ENCODE results near the gene GRM3.

The GRM3 gene

DNA sequence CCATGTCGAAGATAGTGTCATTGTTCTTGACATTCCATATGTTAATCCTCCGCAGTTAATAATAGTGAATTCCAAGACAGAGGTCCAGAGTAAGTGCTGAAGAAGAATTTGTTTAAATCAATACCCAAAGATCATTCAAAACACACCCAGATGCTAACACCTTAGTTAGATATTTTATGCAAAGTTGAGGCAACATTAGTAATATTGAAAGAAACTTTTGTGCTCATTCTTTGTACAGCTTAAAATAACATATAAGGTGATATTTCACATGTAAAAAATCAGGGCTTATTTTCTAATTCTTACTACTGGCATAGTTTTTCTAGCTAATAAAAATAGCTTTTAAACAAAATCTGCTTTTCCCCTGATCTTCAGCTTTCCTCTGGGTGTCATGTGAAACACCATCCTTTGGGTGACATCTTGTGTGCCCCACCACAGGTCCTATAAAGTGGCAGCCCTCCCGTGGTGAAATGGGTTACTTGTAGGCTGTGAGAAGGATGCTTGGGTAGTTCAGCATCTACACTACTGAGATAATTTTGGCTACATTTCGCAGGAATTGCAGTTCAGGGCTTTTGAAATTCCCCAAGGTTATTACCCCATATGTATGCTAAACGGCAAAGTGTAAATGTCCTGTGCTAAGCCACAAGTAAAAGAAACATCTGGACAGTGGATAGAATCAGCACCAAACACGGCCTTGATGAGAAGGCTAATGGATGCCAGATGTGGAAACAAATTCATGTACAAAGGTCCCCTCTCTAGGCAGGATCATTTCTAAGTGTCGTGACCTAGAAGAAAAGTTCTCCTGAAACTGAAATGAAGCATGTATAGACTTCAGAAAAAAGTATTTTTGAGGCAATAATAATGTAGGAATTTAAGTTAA is 105.4 kb downstream of the GRM3 start:
- Mint-ChIP-seq H3K27ac (no peak overlapping the region), H3K27me3 (no peaks in the 10 kb centered on the region), H3K36me3 (no peaks in the 10 kb centered on the region), H3K4me3 (no peak overlapping the region), H3K9me3 (no peaks in the 10 kb centered on the region), H3K4me1 (no peaks in the 10 kb centered on the region)
- peak in 1 of 2 donors; percentile 60 for ATAC-seq (replicated peaks)
- no peak for DNase-seq

DNA sequence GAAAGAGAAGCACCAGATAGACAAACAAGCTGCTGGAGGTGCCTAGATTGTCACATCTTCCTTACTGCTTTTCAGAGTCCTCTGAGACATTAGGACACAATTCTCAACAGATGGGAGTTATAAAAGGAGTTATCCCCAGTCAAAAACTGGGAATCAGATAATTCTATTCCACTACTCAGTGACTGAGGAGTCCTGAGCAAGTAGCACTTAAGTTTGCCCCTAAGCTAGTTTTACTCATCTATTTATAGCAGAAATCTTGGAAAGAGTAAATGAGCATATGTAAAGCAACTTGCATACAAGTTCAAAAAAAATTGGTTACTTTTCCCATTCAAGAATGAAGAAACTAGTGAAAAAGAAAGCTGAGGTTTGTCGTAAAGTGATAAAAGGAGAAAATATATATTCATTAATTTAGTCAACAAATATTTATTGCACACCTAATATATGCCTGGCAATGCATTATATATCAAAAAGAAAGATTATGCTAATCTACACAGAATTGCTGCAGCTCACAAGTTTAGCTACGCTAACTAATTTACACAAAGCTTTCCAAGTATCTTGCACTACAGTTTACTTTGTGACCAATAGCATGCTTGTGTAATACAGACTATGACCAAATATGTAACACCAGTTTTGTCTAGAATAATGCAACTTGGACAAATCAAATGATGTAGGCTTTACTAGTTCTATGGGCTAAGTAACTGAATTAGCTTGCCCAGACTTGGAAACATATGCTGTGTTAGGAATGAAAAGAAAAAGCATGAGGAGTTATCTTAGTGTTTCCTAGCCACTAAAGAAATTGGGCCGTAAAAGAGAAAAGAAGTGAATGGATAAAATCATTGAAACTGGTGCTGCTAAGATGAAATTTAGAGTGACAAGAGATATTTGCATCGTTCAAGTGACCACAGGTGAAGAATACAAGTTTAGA is 106.3 kb downstream of the GRM3 start:
- DNase-seq (no peak), ATAC-seq (replicated peaks) (no peak)
- Mint-ChIP-seq H3K9me3 (no peaks in the 10 kb centered on the region), H3K27me3 (no peaks in the 10 kb centered on the region), H3K27ac (no peak overlapping the region), H3K4me3 (no peak overlapping the region), H3K36me3 (no peaks in the 10 kb centered on the region), H3K4me1 (no peaks in the 10 kb centered on the region)

DNA sequence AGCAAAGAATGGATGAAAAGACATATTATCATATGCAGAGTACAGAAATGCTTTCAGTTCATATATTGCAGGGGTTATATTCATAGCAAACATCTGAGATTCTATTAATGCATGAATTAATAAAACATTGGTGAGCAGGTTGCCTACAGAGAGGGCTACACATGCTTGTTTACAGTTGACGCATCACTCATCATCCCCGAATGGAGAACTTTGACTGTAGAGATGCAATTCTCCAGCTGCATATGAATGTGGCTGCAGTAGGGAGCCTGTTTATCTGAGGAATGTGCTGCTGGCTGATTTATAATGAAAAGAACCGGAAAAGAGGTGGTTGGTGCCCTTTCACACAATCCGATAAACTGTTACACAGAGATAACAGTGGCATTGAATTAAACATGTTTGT is 116.5 kb downstream of the GRM3 start:
- DNase-seq (no peak), ATAC-seq (replicated peaks) (no peak)
- H3K27ac Mint-ChIP-seq, result no peak overlapping the region
- no peaks in the 10 kb centered on the region for H3K4me1 Mint-ChIP-seq
- H3K27me3 Mint-ChIP-seq, result no peaks in the 10 kb centered on the region
- peaks cover 0 to under 1% of the 10 kb centered on the region in 2 donors for H3K9me3 Mint-ChIP-seq
- H3K36me3 Mint-ChIP-seq, result no peaks in the 10 kb centered on the region
- H3K4me3 Mint-ChIP-seq, result no peak overlapping the region

DNA sequence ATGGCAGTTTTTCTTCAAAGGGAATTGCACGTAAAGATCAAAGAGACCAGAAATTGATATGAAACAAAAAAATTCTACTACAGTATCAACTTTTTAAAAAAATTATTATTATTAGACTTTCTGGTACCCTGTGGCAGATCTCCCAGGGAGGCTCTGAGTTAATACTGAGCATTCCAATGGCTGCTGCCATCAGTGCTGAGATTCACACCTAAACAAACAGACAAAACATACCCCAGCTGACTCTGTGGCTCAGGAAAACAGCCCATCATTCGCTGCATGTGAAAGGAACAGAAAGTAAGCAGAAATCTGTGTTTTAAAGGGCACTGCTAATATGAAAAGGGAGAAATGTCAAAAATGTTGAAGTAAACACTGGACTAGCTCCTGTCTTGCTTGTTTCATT is 118.4 kb downstream of the GRM3 start:
- no peaks in the 10 kb centered on the region for H3K4me1 Mint-ChIP-seq
- ATAC-seq (replicated peaks), result no peak

DNA sequence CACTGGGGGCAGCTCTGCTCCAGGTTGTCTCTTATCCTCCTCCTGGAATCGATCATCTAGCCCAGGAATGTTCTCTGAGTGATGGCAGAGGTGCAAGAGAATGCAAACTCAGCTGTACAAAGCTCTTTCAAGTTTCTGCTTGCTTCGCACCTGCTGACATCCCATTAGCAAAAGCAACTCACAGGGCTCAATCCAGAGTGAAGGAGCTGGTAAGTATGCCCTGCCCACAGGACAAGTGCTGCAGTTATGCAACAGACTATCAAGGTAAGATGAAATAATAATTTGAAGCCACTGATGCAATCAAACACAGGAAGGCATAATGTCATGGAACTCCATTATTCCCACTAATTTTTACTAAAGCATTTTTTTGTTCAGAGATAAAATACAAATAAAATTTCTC is 122.2 kb downstream of the GRM3 start:
- DNase-seq (no peak), ATAC-seq (replicated peaks) (no peak)
- H3K36me3 Mint-ChIP-seq, result no peaks in the 10 kb centered on the region
- H3K9me3 Mint-ChIP-seq, result no peaks in the 10 kb centered on the region
- H3K4me1 Mint-ChIP-seq, result no peaks in the 10 kb centered on the region
- H3K27me3 Mint-ChIP-seq, result no peaks in the 10 kb centered on the region
- no peak overlapping the region for H3K4me3 Mint-ChIP-seq
- H3K27ac Mint-ChIP-seq, result no peak overlapping the region

More for the DNA sequence above, 118.4 kb downstream of the GRM3 start:
- Mint-ChIP-seq H3K27me3 (no peaks in the 10 kb centered on the region), H3K9me3 (no peaks in the 10 kb centered on the region), H3K36me3 (no peaks in the 10 kb centered on the region), H3K27ac (no peak overlapping the region), H3K4me3 (no peak overlapping the region)
- no peak for DNase-seq

DNA sequence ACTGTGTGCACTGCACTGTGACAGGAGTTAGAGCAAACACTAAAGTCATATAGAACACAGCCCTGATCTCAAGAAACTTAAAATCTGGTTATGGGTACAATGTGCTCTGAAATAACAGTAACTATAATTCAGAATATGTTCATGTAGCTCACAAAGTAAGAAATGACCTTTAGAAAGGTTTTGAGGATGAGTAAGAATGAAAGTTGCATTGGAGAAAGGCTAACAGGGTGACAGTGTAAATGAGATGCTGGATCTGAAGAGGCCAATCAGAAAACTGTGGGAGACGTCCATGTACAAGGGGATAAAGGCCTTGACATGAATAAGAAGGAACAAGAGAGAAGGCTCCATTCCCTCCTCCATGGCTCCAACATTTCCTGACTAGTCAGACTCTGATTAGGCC is 124.7 kb downstream of the GRM3 start:
- DNase-seq, result no peak
- H3K36me3 Mint-ChIP-seq, result no peaks in the 10 kb centered on the region
- no peaks in the 10 kb centered on the region for H3K9me3 Mint-ChIP-seq
- H3K4me1 Mint-ChIP-seq, result no peaks in the 10 kb centered on the region
- no peaks in the 10 kb centered on the region for H3K27me3 Mint-ChIP-seq
- no peak overlapping the region for H3K4me3 Mint-ChIP-seq
- peak; percentile 40 to 54 for ATAC-seq (replicated peaks)
- no peak overlapping the region for H3K27ac Mint-ChIP-seq

DNA sequence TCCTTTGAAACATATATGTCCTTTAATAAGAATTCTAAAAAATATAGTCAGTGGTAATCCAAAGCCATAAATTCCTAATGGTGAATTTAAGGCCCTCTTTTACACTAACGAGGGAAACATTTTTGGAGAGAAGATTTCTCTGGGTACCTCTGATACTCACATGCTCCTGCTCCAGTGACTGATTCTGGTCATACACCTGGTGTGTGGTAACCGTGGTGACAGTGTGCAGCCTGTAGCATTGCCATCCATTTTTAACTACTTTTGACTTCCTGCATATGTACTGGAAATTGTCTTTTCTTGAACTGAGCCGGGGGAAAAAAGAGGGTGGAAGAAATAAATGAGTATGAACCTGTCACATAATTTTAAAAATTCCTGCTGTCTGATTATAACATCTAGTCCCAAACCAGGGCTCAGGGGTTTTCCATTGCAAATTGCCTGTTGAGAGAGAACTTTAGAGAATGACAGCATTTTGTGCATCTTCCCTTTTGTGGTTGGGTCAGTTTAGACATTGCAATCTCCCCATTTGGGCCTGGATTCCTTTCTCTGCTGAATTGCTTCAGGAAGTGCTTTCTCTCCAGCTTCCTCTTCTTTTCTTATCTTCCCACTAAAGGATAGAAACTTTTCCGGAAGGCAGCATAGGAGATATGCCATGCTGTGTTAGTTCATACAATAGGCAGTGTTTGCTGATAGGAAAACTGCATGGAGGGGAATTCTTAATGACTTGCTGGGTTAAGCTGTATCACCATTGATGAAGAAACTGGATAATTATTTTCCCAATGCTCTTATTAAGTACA is 125.5 kb downstream of the GRM3 start:
- H3K4me1 Mint-ChIP-seq, result no peaks in the 10 kb centered on the region
- DNase-seq, result no peak
- no peak overlapping the region for H3K4me3 Mint-ChIP-seq
- ATAC-seq (replicated peaks), result peak in 1 of 2 donors; percentile 65
- H3K27ac Mint-ChIP-seq, result no peak overlapping the region
- H3K36me3 Mint-ChIP-seq, result no peaks in the 10 kb centered on the region
- H3K9me3 Mint-ChIP-seq, result no peaks in the 10 kb centered on the region
- no peaks in the 10 kb centered on the region for H3K27me3 Mint-ChIP-seq

DNA sequence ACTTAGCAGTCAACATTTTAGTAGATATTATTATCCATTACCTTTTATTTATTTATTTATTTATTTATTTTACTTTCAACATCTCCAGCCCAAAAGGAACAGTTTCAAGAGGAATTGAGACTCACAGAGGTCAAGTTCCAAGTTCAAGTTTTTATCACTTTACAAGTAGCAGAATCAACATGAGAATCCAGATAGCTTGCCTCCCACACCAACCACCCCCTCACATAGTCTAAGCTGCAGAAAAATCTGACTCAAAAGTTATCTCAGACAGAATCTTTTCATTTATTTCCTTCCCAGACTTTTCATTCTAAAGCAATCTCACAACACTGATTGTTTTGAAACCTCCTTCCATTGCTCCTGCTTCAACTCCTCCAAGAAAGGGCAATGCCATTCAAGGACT is 129.6 kb downstream of the GRM3 start:
- DNase-seq, result no peak
- no peak for ATAC-seq (replicated peaks)
- H3K27ac Mint-ChIP-seq, result no peak overlapping the region
- H3K4me1 Mint-ChIP-seq, result no peaks in the 10 kb centered on the region
- H3K27me3 Mint-ChIP-seq, result no peaks in the 10 kb centered on the region
- no peak overlapping the region for H3K4me3 Mint-ChIP-seq
- H3K36me3 Mint-ChIP-seq, result no peaks in the 10 kb centered on the region
- peaks cover 0 to 2% of the 10 kb centered on the region in 2 donors for H3K9me3 Mint-ChIP-seq

DNA sequence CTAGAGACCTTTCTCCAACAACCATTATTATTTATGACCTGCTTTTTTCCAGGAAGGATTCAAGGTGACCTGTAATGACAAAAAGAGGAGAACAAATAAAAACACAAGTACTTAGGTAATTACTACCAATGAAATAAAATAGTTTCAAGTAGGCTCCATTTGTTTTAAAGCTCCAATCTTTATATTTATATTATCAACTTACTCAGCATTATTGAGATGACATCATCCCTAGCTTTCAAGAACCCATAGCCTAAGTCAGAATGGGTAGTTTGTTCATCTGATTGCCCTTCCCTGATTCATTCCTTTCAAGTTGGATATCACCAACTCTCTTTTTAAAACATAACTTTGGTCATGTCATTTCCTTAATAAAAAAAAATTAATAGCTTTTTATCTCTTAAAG is 131.5 kb downstream of the GRM3 start:
- Mint-ChIP-seq H3K4me1 (no peaks in the 10 kb centered on the region), H3K9me3 (peaks cover 0 to 4% of the 10 kb centered on the region in 2 donors), H3K27me3 (no peaks in the 10 kb centered on the region), H3K36me3 (no peaks in the 10 kb centered on the region), H3K4me3 (no peak overlapping the region), H3K27ac (no peak overlapping the region)
- ATAC-seq (replicated peaks), result no peak
- DNase-seq, result no peak

DNA sequence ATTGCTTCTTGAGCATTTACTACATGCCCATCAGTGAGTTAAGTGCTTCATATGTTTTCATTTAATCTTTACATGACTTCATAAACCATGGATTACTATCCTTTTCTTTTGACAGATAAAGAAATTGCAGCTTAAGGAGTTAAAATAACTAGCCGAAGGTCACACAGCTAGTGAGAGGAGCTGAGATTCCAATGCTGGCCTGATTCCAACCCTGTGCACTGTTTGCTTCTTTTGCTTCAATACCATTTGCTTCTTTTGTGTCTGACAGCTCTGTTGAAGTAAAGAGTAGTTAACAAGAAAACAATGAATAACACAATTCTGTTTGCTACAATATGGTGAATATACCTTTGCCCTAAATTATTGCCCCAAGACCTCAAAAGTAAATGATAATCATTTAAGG is 132.4 kb downstream of the GRM3 start:
- Mint-ChIP-seq H3K9me3 (peaks cover 0 to 4% of the 10 kb centered on the region in 2 donors), H3K27me3 (no peaks in the 10 kb centered on the region), H3K36me3 (no peaks in the 10 kb centered on the region), H3K27ac (no peak overlapping the region), H3K4me3 (no peak overlapping the region), H3K4me1 (no peaks in the 10 kb centered on the region)
- ATAC-seq (replicated peaks) (no peak), DNase-seq (no peak)

DNA sequence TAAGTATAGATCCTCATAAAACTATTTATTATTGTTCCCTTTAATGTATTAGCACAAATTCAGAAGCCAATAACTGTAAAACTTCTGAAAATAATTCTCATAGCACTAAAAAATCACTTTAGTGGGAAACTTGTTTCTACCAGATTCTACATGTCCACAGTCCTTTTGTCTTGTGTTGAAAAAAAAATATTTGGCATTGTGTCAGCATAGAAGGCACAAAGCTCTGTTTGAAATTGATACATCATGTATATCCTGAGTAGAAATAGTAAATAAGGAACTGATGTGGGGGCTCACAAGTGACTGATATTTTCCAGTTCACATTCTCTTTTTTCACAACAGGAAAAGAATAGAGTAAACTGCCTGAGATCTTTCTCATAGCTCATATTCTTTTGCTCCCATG is 134.6 kb downstream of the GRM3 start:
- Mint-ChIP-seq H3K4me3 (no peak overlapping the region), H3K4me1 (no peaks in the 10 kb centered on the region), H3K9me3 (peaks cover 0 to 4% of the 10 kb centered on the region in 2 donors), H3K27me3 (no peaks in the 10 kb centered on the region), H3K36me3 (no peaks in the 10 kb centered on the region), H3K27ac (no peak overlapping the region)
- no peak for DNase-seq
- no peak for ATAC-seq (replicated peaks)

DNA sequence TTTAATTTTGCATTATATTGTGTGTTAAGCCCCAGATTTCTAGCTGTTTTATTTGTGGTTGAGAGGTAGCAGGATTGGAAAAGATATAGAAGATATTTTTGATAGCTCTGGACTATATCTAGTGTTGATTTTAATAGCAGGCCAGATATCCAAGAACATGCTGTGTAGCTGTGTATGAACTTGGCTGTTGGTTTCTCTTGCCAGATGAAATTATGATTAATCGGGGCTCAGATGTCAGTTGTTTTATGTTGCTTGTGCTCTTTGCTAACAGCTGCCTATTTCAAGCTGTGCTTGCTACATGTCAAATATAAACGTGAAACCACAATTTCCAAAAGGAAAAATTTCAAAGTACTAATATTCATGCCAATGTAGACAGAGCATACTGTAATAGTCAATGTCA is 141.1 kb downstream of the GRM3 start:
- DNase-seq, result no peak
- H3K9me3 Mint-ChIP-seq, result no peaks in the 10 kb centered on the region
- no peak for ATAC-seq (replicated peaks)
- H3K4me3 Mint-ChIP-seq, result no peak overlapping the region
- H3K36me3 Mint-ChIP-seq, result no peaks in the 10 kb centered on the region
- no peaks in the 10 kb centered on the region for H3K4me1 Mint-ChIP-seq
- no peak overlapping the region for H3K27ac Mint-ChIP-seq
- no peaks in the 10 kb centered on the region for H3K27me3 Mint-ChIP-seq

DNA sequence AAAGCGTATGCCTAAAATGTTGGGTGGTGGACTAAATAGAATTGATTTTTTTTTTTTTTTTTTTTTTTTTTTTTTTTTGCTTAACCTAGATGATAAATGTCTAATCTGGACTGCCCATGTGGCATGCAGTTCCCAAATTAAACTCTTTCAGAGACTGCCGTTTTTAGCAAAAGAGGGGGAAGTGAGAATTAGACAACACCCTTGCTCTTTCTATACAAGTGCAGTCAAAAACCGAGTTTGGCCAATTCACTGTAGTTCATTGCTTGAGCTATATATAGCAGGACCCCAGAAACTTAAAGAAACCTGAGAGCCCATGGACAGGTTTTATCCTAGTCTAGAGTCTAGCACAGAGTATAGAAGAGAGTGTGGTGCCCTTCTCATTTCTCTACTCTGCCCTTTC is 141.9 kb downstream of the GRM3 start:
- ATAC-seq (replicated peaks), result peak; percentile 60 to 66
- Mint-ChIP-seq H3K27me3 (no peaks in the 10 kb centered on the region), H3K4me1 (peaks cover 0 to 4% of the 10 kb centered on the region in 2 donors), H3K27ac (no peak overlapping the region), H3K36me3 (no peaks in the 10 kb centered on the region), H3K9me3 (peaks cover 0 to 2% of the 10 kb centered on the region in 2 donors), H3K4me3 (no peak overlapping the region)
- DNase-seq, result no peak

DNA sequence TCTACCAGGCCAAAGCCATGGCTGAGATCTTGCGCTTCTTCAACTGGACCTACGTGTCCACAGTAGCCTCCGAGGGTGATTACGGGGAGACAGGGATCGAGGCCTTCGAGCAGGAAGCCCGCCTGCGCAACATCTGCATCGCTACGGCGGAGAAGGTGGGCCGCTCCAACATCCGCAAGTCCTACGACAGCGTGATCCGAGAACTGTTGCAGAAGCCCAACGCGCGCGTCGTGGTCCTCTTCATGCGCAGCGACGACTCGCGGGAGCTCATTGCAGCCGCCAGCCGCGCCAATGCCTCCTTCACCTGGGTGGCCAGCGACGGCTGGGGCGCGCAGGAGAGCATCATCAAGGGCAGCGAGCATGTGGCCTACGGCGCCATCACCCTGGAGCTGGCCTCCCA is 142.7 kb downstream of the GRM3 start:
- DNase-seq, result no peak
- Mint-ChIP-seq H3K4me3 (no peak overlapping the region), H3K36me3 (no peaks in the 10 kb centered on the region), H3K9me3 (peaks cover 0 to 2% of the 10 kb centered on the region in 2 donors), H3K4me1 (peaks cover 0 to 4% of the 10 kb centered on the region in 2 donors), H3K27me3 (no peaks in the 10 kb centered on the region), H3K27ac (no peak overlapping the region)
- ATAC-seq (replicated peaks), result no peak
